DND-41 (cell line): ENCODE data around the gene KIAA1755.
"Not testable (repeated sequence)": the region's sequence is repeated elsewhere in the genome, so short reads cannot be mapped to it uniquely, and the experiment has no call there.

ENCODE experiments used
- CTCF ChIP-seq: IDR thresholded peaks from 2 replicates; pipeline ENCODE4 v1.5.1; 2012; ENCODE audit warnings: borderline replicate concordance, low read length, moderate library complexity, mild to moderate bottlenecking; ENCODE audit not compliant: poor library complexity, severe bottlenecking; ENCODE audit errors: extremely low read depth
- EZH2 ChIP-seq: IDR thresholded peaks from 3 replicates; pipeline ENCODE4 v1.6.1; 2012; ENCODE audit warnings: borderline replicate concordance, low read depth, mild to moderate bottlenecking, moderate library complexity, low read length, inconsistent platforms; ENCODE audit not compliant: severe bottlenecking

DNA sequence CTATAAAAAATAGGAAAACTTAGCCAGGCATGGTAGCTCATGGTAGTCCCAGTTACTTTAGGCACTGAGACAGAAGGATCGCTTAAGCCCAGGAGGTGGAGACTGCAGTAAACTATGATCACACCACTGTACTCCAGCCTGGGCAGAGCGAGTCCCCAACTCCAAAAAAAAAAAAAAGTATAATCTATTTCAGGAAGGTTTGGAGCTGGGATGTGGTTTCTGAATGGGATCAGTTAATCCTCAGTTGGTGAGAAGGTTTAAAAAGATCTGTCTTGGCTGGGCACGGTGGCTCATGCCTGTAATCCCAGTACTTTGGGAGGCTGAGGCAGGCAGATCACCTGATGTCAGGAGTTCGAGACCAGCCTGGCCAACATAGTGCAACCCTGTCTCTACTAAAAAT, 5.9 kb downstream of the KIAA1755 start:
- TF ChIP-seq CTCF, EZH2: not testable (repeated sequence)
